Measurements from ENCODE around the gene PCSK6.

The PCSK6 gene

GRCh38 chr15:101322854-101323477 is 166.5 kb downstream of the PCSK6 start:
- DNase-seq, result no peak

GRCh38 chr15:101322016-101322695 is 167.4 kb downstream of the PCSK6 start:
- DNase-seq, result no peak

GRCh38 chr15:101320501-101321052 is 168.9 kb downstream of the PCSK6 start:
- DNase-seq, result no peak

GRCh38 chr15:101318839-101319238 is 170.7 kb downstream of the PCSK6 start:
- DNase-seq, result no peak

- DNase-seq, result no peak
Measured at GRCh38 chr15:101318147-101318819, 171.2 kb downstream of the PCSK6 start.

GRCh38 chr15:101317336-101317872 is 172.1 kb downstream of the PCSK6 start:
- DNase-seq, result no peak

GRCh38 chr15:101316529-101316928 is 173.0 kb downstream of the PCSK6 start:
- no peak for DNase-seq

GRCh38 chr15:101315736-101316135 is 173.8 kb downstream of the PCSK6 start:
- DNase-seq, result no peak

GRCh38 chr15:101314336-101315125 is 175.0 kb downstream of the PCSK6 start:
- DNase-seq, result no peak

- DNase-seq, result no peak
Measured at GRCh38 chr15:101313041-101313761, 176.3 kb downstream of the PCSK6 start.

- no peak for DNase-seq
Measured at GRCh38 chr15:101310508-101310907, 179.0 kb downstream of the PCSK6 start.

GRCh38 chr15:101310161-101310480 is 179.4 kb downstream of the PCSK6 start:
- DNase-seq, result no peak

- DNase-seq, result no peak
Measured at GRCh38 chr15:101309436-101310160, 179.9 kb downstream of the PCSK6 start.

GRCh38 chr15:101308604-101309435 is 180.7 kb downstream of the PCSK6 start:
- DNase-seq, result no peak

GRCh38 chr15:101307897-101308603 is 181.5 kb downstream of the PCSK6 start:
- DNase-seq, result no peak

- DNase-seq, result no peak
Measured at GRCh38 chr15:101307048-101307896, 182.2 kb downstream of the PCSK6 start.

GRCh38 chr15:101306341-101307047 is 183.0 kb downstream of the PCSK6 start:
- no peak for DNase-seq

- DNase-seq, result no peak
Measured at GRCh38 chr15:101305820-101306255, 183.7 kb downstream of the PCSK6 start.

All from NCI-H2227 treated with DMSO at 0.1 percent for 48 hours (cell line).